ENCODE results near the gene SCAF1. TPM values are rescaled to one million over a fixed set of nuclear protein-coding genes. Genes with fewer than 3 reads are reported as not detected.
A peak's percentile ranks its signal among the peaks of the same experiment; 100 is the strongest.

SCAF1 gene
- total and polyA plus RNA-seq, 2 experiments from 2014 or later: 19.7 to 53.7 TPM

DNA sequence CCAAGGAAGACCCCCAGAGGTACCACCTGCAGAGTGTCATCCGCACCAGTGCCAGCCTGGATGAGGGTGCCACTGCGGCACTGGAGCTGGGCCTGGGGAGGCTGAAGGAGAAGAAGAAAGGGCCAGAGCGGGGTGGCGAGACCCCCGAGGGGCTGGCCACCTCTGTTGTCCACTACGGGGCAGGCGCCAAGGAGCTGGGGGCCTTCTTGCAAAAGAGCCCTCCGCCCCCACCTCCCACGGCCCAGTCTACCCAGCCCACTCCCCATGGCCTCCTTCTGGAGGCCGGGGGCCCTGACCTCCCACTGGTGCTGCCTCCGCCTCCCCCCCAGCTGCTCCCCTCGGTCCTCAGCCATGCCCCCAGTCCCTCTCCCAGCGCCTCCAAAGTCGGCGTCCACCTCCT, 45.6 kb upstream of the SCAF1 start (continued):
- TF ChIP-seq, protein P1, sequence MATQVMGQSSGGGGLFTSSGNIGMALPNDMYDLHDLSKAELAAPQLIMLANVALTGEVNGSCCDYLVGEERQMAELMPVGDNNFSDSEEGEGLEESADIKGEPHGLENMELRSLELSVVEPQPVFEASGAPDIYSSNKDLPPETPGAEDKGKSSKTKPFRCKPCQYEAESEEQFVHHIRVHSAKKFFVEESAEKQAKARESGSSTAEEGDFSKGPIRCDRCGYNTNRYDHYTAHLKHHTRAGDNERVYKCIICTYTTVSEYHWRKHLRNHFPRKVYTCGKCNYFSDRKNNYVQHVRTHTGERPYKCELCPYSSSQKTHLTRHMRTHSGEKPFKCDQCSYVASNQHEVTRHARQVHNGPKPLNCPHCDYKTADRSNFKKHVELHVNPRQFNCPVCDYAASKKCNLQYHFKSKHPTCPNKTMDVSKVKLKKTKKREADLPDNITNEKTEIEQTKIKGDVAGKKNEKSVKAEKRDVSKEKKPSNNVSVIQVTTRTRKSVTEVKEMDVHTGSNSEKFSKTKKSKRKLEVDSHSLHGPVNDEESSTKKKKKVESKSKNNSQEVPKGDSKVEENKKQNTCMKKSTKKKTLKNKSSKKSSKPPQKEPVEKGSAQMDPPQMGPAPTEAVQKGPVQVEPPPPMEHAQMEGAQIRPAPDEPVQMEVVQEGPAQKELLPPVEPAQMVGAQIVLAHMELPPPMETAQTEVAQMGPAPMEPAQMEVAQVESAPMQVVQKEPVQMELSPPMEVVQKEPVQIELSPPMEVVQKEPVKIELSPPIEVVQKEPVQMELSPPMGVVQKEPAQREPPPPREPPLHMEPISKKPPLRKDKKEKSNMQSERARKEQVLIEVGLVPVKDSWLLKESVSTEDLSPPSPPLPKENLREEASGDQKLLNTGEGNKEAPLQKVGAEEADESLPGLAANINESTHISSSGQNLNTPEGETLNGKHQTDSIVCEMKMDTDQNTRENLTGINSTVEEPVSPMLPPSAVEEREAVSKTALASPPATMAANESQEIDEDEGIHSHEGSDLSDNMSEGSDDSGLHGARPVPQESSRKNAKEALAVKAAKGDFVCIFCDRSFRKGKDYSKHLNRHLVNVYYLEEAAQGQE (IDR thresholded peaks at IDR 0.05; ENCODE audit: unreplicated experiment): no peak
- no peak for TF ChIP-seq EZH2phosphoT487 (IDR thresholded peaks at IDR 0.05; ENCODE audit: unreplicated experiment)

DNA sequence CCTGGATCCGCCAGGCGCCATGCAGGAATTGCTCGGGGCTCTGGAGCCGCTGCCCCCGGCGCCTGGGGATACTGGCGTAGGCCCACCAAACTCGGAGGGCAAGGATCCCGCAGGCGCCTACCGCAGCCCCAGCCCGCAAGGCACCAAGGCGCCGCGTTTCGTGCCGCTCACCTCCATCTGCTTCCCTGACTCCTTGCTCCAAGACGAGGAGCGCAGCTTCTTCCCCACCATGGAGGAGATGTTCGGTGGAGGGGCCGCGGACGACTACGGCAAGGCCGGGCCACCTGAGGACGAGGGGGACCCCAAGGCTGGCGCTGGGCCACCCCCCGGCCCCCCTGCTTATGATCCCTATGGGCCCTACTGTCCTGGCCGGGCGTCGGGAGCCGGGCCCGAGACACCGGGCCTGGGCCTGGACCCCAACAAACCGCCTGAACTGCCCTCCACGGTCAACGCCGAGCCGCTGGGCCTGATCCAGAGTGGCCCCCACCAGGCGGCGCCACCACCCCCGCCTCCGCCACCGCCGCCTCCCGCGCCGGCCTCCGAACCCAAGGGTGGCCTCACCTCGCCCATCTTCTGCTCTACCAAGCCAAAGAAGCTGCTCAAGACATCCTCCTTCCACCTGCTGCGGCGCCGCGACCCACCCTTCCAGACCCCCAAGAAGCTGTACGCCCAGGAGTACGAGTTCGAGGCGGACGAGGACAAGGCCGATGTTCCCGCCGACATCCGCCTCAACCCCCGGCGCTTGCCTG, 44.9 kb upstream of the SCAF1 start:
- Histone ChIP-seq H3K9me2 (ENCODE audit: insufficient read depth) (no peaks in the 10 kb centered on the region), H3K4me3 (no peak overlapping the region), H4K20me1 (replicated peaks; ENCODE audit: insufficient read depth) (peaks cover 8% of the 10 kb centered on the region), H3K4me2 (no peak overlapping the region), H3F3A (replicated peaks; ENCODE audit: low read depth) (peaks cover 28% of the 10 kb centered on the region), H3K27ac (ENCODE audit: low read depth) (no peak overlapping the region), H3K4me1 (ENCODE audit: insufficient read depth) (peaks cover 5% of the 10 kb centered on the region; the same call in 1 of the 2 replicates), H3K79me2 (replicated peaks; ENCODE audit: insufficient read depth) (peaks cover 73% of the 10 kb centered on the region), H3K27me3 (ENCODE audit: insufficient read depth) (no peaks in the 10 kb centered on the region), H3K36me3 (ENCODE audit: insufficient read depth) (peaks cover 27% of the 10 kb centered on the region), H2AFZ (no peak overlapping the region)
- no peaks in the 10 kb centered on the region; the same call in 2 of the 3 replicates for H3K9me3 Mint-ChIP-seq
- peaks cover 68% of the 10 kb centered on the region for H3K36me3 Mint-ChIP-seq (ENCODE audit: low read depth)
- ATAC-seq (no peak), DNase-seq (ENCODE audit: low spot score) (no peak)
- H3K4me1 Mint-ChIP-seq: peaks cover 9% of the 10 kb centered on the region
- no peak overlapping the region for H3K27ac Mint-ChIP-seq
- TF ChIP-seq STAT1 (IDR thresholded peaks at IDR 0.05; ENCODE audit: unreplicated experiment) (no peak), ZNF331 (CRISPR knock-in tag; IDR thresholded peaks at IDR 0.05; ENCODE audit: low read depth) (no peak), EZH2 (IDR thresholded peaks at IDR 0.05; ENCODE audit: low read depth, unreplicated experiment) (no peak), EZH2phosphoT487 (IDR thresholded peaks at IDR 0.05; ENCODE audit: unreplicated experiment) (no peak)
- TF ChIP-seq, protein P2, sequence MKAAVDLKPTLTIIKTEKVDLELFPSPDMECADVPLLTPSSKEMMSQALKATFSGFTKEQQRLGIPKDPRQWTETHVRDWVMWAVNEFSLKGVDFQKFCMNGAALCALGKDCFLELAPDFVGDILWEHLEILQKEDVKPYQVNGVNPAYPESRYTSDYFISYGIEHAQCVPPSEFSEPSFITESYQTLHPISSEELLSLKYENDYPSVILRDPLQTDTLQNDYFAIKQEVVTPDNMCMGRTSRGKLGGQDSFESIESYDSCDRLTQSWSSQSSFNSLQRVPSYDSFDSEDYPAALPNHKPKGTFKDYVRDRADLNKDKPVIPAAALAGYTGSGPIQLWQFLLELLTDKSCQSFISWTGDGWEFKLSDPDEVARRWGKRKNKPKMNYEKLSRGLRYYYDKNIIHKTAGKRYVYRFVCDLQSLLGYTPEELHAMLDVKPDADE (IDR thresholded peaks at IDR 0.05): no peak
- TF ChIP-seq, protein P3, sequence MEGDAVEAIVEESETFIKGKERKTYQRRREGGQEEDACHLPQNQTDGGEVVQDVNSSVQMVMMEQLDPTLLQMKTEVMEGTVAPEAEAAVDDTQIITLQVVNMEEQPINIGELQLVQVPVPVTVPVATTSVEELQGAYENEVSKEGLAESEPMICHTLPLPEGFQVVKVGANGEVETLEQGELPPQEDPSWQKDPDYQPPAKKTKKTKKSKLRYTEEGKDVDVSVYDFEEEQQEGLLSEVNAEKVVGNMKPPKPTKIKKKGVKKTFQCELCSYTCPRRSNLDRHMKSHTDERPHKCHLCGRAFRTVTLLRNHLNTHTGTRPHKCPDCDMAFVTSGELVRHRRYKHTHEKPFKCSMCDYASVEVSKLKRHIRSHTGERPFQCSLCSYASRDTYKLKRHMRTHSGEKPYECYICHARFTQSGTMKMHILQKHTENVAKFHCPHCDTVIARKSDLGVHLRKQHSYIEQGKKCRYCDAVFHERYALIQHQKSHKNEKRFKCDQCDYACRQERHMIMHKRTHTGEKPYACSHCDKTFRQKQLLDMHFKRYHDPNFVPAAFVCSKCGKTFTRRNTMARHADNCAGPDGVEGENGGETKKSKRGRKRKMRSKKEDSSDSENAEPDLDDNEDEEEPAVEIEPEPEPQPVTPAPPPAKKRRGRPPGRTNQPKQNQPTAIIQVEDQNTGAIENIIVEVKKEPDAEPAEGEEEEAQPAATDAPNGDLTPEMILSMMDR (conservative IDR thresholded peaks at IDR 0.05; ENCODE audit: low read depth in 2 of 2): peak; percentile 16 to 46; a peak in 2 of 4 replicates
- H3K4me3 Mint-ChIP-seq: no peak overlapping the region
- H3K27me3 Mint-ChIP-seq (ENCODE audit: insufficient read depth, low read depth, poor library complexity): peaks cover 29% of the 10 kb centered on the region

Data from GM23338 (cell line).